GM21576 (cell line): ENCODE results near the gene ABCC10.
"Not testable (repeated sequence)": the region's sequence is repeated elsewhere in the genome, so short reads cannot be mapped to it uniquely, and the experiment has no call there.

ENCODE experiments used
- ATAC-seq: cut with Tn5 transposase; IDR thresholded peaks from one replicate; pipeline ENCODE4 v1.9.1; 2021; ENCODE audit warnings: mild to moderate bottlenecking, moderate library complexity; ENCODE audit not compliant: unreplicated experiment

ABCC10 gene

DNA sequence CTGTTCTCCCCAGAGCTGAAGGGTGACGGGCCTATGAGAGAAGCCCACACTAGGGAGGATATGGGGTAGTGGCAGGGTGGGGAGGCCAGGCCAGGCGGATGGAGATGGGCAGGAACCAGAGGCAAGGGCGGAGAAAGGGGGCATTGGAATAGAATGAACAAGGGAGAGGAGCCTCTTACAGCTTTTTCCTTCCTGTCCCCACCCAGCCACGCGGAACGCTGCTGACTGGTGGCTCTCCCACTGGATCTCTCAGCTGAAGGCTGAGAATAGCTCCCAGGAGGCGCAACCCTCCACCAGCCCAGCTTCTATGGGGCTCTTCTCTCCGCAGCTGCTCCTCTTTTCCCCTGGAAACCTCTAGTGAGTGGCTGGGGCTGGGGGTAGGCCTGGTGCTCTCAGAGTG is 17.2 kb downstream of the ABCC10 start:
- no peak for ATAC-seq

DNA sequence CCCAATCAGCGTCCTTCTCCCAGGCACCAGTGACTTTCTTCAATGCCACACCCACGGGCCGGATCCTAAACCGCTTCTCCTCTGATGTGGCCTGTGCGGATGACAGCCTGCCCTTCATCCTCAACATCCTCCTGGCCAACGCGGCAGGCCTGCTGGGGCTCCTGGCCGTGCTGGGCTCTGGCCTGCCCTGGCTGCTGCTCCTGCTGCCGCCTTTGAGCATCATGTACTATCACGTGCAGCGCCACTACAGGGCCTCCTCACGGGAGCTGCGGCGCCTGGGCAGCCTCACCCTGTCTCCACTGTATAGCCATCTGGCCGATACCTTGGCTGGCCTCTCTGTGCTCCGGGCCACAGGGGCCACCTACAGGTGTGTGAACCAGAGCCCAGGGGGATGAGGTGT is 18.2 kb downstream of the ABCC10 start:
- no peak for ATAC-seq

DNA sequence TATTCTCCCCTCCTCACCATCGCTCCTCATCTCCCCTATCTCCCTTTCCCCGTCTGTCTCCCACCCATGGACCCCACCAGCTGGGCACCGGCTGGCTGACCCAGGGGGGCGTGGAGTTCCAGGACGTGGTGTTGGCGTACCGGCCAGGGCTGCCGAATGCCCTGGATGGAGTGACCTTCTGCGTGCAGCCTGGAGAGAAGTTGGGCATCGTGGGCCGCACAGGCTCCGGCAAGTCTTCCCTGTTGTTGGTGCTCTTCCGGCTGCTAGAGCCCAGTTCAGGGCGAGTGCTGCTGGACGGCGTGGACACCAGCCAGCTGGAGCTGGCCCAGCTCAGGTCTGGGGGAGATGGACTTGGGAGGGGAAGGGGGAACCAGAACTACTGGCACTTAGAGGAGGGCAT is 20.3 kb downstream of the ABCC10 start:
- ATAC-seq: no peak

DNA sequence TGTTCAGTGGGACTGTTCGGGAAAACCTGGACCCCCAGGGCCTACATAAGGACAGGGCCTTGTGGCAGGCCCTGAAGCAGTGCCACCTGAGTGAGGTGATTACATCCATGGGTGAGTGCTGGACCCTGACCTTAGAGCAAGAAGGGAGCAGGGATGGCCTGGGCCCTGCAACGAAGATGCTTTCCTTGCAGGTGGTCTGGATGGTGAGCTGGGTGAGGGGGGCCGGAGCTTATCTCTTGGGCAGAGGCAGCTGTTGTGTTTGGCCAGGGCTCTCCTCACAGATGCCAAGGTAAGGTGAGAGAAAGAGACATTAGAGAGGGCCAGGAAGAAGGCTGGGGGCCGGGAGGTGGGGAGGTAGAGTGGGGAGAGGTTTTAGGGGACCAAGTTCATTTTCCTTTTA is 21.6 kb downstream of the ABCC10 start:
- no peak for ATAC-seq

DNA sequence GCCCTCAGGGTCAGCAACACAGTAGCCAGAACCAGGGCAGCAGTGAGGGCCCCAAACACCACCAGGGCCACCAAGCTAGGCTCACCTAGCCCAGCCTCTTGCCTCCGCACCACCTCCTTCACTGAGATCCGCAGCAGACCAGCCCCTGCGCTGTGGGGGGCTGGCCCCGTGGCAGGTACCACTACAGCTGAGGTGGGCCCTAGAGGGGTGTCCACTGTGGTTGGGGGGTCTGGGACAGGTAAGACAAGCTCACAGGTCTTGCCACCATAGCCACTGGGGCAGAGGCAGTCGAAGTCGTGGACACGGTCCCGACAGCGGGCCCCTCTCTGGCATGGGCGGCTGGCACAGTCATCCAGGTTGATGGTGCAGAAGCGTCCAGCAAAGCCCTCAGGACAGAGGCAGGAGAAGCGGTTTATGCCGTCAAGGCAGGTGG is 23.4 kb downstream of the ABCC10 start:
- ATAC-seq: no peak

DNA sequence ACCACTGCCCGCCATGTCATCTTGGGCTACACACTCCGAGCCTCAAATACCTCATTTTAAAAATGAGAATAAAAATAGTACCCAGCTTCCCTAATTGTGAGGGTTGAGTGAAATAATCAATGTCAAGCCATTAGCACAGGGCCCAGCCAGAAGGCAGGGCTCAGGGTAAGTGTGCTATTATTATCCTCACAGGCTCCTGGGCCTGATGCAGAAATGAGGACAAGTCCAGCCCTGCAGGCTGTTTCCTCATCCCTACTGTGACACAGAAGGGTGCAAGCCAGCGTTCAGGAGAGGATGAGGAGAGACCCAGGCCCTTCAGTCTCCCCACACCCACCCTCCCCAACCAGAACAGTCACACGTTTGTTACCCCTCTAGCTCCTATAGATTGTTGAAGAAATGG is 24.0 kb downstream of the ABCC10 start:
- no peak for ATAC-seq

DNA sequence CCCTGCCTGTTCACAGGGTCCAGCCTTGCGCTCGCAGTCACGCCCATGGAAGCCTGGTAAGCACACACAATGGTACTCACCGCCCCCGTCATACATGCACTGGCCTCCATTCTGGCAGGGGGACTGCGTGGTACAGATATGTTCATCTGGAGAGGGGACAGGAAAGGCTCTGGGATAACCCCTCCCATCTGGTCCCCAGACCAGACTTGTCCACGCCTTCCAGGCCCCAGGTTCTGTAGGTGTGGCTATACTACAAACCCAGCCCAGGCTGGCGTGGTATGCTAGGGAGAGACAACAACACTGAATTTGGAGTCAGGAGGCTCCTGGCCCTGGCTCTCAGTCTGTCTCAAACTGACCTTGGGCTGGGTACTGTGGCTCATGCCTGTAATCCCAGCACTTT is 24.6 kb downstream of the ABCC10 start:
- ATAC-seq: no peak

DNA sequence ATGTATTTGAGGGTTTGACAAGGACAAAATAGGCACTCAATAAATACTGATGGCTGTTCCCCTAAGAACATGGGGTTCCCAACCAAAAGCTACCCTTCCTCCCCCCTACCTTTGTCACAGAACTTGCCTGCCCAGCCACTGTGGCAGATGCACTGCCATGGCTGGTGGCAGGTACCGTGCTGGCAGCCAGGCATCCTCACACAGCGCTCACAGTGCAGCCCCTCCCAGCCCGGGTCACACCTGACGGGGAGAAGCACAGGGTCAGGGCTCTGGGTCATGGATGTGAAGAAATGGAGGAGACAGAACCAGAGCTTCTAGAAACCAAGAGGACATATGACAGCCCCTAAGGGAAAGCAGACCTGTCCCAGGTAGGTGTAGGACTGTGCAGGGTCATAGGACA is 25.6 kb downstream of the ABCC10 start:
- no peak for ATAC-seq

DNA sequence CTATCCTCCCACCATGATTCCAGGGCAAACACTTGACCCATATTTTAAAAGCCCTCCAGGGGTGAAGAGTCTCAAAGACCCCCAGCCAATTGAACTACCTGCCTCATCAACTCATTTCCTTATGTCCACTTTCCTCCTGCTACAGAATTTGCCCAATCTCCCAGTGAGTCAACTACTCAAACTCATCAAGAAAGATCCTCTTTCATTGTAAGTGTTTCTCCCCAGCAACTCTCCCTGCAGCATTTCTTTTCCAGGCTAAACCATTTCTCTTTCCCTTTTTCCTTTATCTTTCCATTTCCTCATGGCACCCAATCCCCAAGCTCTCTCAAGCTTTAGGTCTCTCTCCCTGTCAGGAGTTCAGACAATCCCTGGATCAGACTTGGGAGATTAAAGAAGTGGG is 26.5 kb downstream of the ABCC10 start:
- no peak for ATAC-seq

DNA sequence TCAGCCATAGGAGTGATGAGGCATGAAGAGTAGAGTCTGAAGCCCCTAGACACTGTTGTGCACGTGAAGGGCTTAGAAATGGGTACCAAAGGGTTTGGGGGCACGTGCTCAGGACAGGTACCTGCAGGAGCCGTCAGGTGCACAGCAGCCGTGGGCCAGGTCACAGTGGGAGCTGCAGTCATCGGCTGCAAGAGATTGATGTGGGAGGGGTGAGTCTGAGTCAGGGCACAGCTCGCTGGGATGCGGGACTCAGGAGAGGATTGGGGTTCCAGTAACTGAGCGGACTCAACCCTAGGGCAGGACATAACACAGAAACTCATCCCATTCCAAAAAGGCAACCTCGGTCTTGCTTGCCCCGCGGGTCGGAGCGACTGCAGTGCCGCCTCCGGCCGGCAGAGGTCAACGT is 27.0 kb downstream of the ABCC10 start:
- ATAC-seq: no peak

DNA sequence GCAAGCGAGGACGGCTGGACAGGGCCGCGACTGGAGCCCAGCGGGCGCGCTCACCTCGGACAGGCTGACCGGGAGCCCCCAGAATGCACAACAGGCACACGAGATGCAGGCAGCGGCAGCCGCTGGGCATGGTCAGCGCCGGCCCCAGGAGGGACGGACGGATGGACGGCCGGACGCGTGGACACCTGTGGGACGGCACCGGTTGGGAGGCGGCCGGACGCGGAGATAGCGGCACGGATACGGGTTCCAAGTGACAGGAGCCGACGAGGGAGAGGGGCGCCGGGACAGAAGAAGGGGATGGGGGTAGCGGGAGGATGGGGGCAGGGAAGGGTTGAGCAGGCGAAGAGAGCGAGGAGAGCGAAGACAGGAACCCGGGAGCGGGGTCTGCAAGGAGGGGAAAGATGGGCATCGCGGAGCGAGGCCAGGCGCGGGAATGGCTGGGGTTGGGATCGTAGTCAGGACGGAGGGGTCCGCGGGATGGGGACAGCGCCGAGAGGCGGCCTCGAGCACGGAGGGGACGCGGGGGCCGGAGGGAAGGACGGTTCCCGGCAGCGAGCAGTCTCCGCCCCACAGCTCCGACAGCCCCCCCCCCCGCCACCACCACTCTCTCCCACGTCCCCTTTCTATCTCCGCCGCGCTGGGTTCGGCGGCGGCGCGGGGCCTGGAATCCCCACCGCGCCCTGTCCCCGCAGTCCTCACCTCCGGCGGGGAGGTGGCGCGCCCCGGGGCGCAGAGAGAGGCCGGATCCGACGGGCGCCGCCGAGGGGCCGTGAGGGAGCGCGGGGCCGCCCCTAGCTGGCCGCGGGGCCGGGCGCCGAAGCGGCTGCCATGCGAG is 27.6 kb downstream of the ABCC10 start:
- no peak for ATAC-seq

DNA sequence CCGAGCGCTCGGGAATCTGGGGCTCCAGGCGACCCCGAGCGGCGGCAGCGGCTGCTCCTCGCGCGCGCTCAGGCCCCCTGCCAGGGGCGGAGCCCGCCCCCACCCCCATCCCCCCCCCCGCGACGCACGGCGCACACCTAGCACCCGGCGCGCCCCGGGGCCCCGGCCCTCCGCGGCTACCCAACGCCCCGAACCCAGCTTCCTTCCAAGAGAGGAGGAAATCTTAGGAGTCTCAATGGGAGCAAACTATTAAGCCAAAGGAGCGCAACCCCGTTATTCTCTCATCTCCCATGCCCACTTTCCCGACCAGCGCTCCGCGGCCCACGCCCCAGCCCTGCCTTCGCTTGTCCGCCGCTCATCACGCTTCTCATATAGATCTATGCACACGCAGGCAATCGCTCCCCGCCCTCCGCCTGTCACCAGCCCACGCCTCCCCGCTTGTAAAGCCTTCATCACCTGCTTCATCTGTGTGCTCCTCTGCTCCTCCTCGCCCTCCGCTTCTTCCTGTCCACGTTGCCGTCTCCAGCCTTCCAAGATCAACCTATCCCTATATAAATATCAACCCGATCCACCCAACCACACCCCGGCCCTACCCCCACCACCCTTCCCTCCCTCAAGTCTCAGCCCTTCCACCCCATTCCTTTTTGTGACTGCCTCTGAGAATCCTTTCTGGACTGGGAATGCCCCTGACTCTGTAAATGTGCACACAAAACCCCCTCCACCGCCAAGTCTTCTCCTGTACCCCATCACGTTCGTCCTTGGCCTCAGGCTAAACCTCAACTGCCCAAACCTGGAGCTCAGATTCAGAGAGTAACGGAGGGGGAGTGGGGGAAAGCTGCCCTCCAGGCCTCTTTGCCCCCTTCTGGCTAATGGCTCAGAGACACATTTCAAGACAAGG is 28.4 kb downstream of the ABCC10 start, which contains the start of gene DLK2:
TSS of gene DLK2 (minus strand) at position 18 of the 898 bp plus-strand sequence. CDS start 723 bp downstream, outside the sequence.
- ATAC-seq: no peak

DNA sequence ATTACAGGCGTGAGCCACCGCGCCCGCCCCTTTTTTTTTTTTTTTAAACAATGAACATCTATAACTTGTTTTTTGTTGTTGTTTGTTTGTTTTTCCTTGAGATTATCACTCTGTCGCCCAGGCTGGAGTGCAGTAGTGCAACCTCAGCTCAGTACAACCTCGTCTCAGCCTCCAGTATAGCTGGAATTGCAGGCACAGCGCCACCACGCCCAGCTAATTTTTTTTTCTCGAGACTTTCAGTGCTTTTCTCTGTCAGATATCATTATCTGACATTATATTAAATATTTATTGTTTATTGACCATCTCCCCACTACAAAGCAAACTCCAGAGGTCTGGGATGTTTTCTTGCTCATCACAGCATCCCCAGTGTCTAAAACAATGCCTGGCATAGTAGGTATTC is 30.3 kb downstream of the ABCC10 start:
- ATAC-seq: no peak

DNA sequence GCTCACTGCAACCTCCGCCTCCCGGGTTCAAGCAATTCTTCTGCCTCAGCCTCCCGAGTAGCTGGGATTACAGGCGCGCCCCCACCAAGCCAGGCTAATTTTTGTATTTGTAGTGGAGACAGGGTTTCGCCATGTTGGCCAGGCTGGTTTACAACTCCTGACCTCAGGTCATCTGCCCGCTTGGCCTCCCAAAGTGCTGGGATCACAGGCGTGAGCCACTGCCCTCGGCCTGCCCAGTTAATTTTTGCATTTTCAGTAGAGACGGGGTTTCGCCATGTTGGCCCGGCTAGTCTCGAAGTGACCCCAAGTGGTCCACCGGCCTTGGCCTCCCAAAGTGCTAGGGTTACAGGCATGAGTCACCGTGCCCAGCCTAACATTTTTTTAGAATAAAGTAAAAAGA is 30.8 kb downstream of the ABCC10 start:
- not testable (repeated sequence) for ATAC-seq

DNA sequence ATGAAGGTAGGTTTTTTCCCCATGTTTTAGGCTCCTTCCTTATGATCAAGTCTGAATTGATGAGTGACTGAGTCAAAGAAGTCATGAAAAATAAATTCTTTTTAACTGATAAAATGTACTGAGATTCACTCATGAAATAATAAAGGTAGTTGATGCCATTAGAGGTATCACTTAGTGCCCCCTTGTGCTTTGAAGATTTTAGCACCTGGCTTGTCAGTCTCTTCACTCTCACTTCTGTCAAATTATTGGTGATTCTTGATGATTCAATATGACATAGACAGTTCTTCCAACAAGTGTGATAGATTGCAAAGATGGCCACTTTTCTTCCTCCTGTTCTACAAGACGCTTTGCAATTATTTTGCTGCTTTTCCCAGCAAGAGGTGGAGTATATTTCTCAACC is 32.2 kb downstream of the ABCC10 start:
- ATAC-seq: no peak

DNA sequence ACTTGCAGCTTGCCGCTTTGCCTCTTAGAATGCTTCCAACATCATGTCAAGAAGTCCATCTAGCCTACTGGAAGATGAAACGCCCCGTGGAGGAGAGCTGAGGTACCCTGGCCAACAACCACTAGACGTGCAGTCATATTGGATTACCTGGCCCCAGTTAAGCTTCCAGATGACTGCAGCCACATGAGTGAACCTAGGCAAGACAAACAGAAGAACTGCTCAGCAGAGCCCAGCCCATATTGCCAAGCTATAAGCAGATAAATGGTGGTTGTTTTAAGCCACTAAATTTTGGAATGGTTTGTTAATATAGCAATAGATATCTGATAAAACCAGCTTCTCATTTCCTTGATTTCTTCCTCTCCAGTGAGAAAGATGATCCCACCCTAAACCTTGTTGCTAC is 32.7 kb downstream of the ABCC10 start:
- ATAC-seq: no peak

DNA sequence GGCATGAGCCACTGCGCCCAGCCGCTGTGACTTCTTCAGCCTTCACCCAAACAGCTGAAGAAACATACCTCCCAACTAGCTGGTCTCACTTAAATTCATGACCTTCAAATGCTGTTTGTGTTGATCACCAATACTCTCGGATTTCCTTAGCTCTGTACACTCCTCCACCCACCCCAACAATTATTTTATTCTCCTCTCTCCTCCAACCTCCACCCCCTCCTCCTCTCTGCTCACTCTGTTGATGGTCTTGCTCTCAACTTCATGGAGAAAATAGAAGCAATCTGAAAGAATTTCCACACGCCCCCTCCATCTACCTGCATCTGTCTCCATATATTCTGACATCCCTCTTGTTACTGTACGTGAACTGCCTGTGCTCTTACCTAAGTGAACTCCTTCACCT is 34.6 kb downstream of the ABCC10 start:
- no peak for ATAC-seq

DNA sequence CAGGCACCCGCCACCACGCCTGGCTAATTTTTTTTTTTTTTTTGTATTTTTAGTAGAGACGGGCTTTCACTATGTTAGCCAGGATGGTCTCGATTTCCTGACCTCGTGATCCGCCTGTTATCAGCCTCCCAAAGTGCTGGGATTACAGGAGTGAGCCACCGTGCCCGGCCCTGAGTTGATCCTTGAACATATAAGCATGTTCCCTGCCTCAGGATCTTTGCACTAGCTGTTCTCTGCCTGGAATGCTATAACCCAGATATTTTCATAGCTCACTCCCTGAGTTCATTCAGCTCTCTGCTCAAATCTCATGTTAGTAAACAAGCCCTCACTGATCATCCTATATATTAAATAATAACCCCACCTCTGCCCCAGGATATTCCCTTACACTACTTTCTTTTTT is 37.0 kb downstream of the ABCC10 start:
- ATAC-seq: no peak

DNA sequence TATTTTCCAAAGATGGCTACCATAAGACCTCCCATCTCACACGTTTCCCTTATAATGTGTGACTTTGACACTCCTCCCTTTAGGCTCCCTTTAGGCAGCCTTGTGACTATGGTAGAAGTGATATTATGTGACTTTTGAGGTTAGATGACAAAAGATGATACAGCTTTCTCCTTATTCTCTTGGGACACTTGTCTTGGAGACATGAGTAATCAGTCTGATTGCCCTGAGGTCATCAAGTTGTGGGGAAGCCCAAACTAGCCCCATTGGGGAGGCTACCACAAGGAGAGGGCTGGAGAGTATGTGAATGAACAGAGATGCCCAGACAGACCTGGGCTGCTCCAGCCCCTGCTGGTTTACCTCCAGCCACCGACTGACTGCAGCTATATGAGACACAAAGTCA is 38.6 kb downstream of the ABCC10 start:
- ATAC-seq: no peak

DNA sequence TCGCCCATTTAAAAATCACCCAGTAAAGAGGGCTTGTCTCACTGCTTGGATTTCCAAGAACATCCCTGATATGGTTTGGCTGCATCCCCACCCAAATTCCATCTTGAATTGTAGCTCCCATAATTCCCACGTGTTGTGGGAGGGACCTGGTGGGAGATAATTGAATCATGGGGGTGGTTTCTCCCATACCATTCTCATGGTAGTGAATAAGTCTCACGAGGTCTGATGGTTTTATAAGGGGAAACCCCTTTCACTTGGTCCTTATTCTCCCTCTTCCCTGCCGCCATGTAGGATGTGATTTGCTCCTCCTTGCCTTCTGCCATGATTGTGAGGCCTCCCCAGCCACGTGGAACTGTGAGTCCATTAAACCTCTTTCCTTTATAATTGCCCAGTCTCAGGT is 39.9 kb downstream of the ABCC10 start:
- ATAC-seq: not testable (repeated sequence)

DNA sequence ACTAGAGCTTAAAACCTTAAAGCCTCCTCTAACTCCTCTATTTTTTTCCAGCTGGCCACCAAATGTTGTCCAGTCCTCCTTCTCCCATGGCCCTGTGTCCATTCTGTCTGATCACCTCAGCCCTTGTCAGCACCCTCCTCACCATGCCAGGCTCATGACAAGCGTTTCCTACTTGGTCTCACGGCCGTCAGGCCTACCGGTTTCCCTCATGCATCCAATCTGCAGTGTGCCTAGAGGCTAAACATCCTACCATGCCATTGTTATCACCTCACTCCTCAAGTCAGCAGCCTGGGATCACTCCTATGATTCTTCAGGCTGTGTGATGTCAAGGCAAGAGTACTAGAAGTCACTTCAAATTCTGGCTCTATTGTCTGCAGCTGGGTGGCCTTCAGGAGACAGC is 40.4 kb downstream of the ABCC10 start:
- no peak for ATAC-seq

DNA sequence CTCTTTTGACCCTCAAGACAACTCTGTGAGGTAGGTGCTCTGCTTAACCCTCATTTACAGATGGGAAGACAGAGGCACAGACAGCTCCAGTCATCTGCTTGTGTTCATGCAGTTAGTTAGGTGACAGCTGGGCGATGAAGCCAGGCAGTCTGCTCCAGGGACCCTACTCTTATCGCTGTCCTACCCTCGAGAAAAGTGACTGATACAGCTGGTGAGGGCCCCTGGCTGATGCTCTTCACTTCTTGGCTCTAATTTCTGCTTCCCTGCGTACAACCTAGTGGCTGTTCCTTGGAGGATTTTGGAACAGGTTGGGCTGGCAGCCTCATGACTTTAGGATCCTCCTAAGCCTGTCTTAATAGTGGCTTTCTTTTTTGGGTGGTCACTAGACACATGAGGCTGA is 40.9 kb downstream of the ABCC10 start:
- no peak for ATAC-seq
